HEK293 (cell line): Measurements from ENCODE around the gene RPL36.
A peak's percentile ranks its signal among the peaks of the same experiment; 100 is the strongest.

Experiments
- CTCF ChIA-PET: fragments of 350-600 bp; formaldehyde crosslinking; extraction: SDS; loops from one replicate; lab custom pipeline; 2021; ENCODE audit warnings: antibody characterized with exemption; lab: Yijun Ruan, JAX
- POLR2A ChIA-PET: fragments of 300-600 bp; formaldehyde crosslinking; extraction: SDS; loops from one replicate; lab custom pipeline; 2020; ENCODE audit warnings: antibody characterized with exemption, inconsistent platforms; lab: Yijun Ruan, JAX
- H3K27ac ChIP-seq: fragments of 200-500 bp; sonication (Bioruptor generic); 2 replicates; pipeline ENCODE4 v1.5.1; 2014; ENCODE audit warnings: low read depth, low read length, control low read depth, inconsistent platforms; ENCODE audit errors: extremely low read depth
- H3K36me3 ChIP-seq, 2 experiments: fragments of 200-500 bp in 1 of 2; sonication (Bioruptor generic) in 1 of 2; 1 replicate in 1 of 2; 2 replicates in 1 of 2; pipeline ENCODE4 v1.5.1; 2014 to 2017; ENCODE audit warnings: inconsistent platforms in 2 of 2, low read length in 2 of 2; ENCODE audit not compliant: control insufficient read depth in 2 of 2, insufficient read depth in 1 of 2
- H3K4me1 ChIP-seq: fragments of 200-500 bp; sonication (Bioruptor generic); 2 replicates; pipeline ENCODE4 v1.5.1; 2014; ENCODE audit warnings: mild to moderate bottlenecking, low read length, inconsistent platforms; ENCODE audit not compliant: control insufficient read depth, insufficient read depth
- H3K4me3 ChIP-seq: 2 replicates; pipeline ENCODE4 v1.5.1; 2011; ENCODE audit warnings: low read depth, mild to moderate bottlenecking, control low read depth, low read length, moderate library complexity
- H3K9me3 ChIP-seq: fragments of 200-500 bp; sonication (Bioruptor generic); 2 replicates; pipeline ENCODE4 v1.5.1; 2014; ENCODE audit warnings: low read depth, low read length, inconsistent platforms; ENCODE audit not compliant: control insufficient read depth, insufficient read depth
- EGR2 ChIP-seq: fragments of 450-650 bp; formaldehyde crosslinking; IDR thresholded peaks from 2 replicates; pipeline ENCODE4 v1.5.1; 2016; ENCODE audit warnings: low read depth, missing biosample characterization, missing genetic modification characterization
- KLF1 ChIP-seq: fragments of 450-650 bp; formaldehyde crosslinking; IDR thresholded peaks from 2 replicates; pipeline ENCODE4 v1.5.1; 2016; ENCODE audit warnings: missing biosample characterization, missing genetic modification characterization
- KLF10 ChIP-seq: fragments of 450-650 bp; IDR thresholded peaks from 2 replicates; pipeline ENCODE4 v1.5.1; 2018; ENCODE audit warnings: missing biosample characterization, mild to moderate bottlenecking, missing genetic modification characterization
- PRDM10 ChIP-seq: fragments of 450-650 bp; formaldehyde crosslinking; IDR thresholded peaks from 2 replicates; pipeline ENCODE4 v1.5.1; 2016; ENCODE audit warnings: missing biosample characterization, missing genetic modification characterization
- PRDM2 ChIP-seq: fragments of 450-650 bp; formaldehyde crosslinking; IDR thresholded peaks from 2 replicates; pipeline ENCODE4 v1.5.1; 2016; ENCODE audit warnings: missing biosample characterization, missing genetic modification characterization, borderline replicate concordance
- SCRT1 ChIP-seq: fragments of 450-650 bp; formaldehyde crosslinking; IDR thresholded peaks from 2 replicates; pipeline ENCODE4 v1.5.1; 2016; ENCODE audit warnings: missing biosample characterization, missing genetic modification characterization, borderline replicate concordance
- SCRT2 ChIP-seq: fragments of 450-650 bp; formaldehyde crosslinking; IDR thresholded peaks from 2 replicates; pipeline ENCODE4 v1.5.1; 2016; ENCODE audit warnings: missing biosample characterization, missing genetic modification characterization
- SP7 ChIP-seq: fragments of 450-650 bp; formaldehyde crosslinking; IDR thresholded peaks from 2 replicates; pipeline ENCODE4 v1.5.1; 2016; ENCODE audit warnings: missing biosample characterization, missing genetic modification characterization
- ZBTB7A ChIP-seq: fragments of 450-650 bp; formaldehyde crosslinking; IDR thresholded peaks from 2 replicates; pipeline ENCODE4 v1.5.1; 2016; ENCODE audit warnings: low read depth, missing biosample characterization, missing genetic modification characterization
- ZNF146 ChIP-seq: fragments of 450-650 bp; formaldehyde crosslinking; IDR thresholded peaks from 2 replicates; pipeline ENCODE4 v1.5.1; 2016; ENCODE audit warnings: missing biosample characterization, missing genetic modification characterization
- ZNF18 ChIP-seq: fragments of 450-650 bp; formaldehyde crosslinking; IDR thresholded peaks from 2 replicates; pipeline ENCODE4 v1.5.1; 2016; ENCODE audit warnings: missing biosample characterization, missing genetic modification characterization
- ZNF311 ChIP-seq: fragments of 450-650 bp; formaldehyde crosslinking; IDR thresholded peaks from 2 replicates; pipeline ENCODE4 v1.5.1; 2017; ENCODE audit warnings: missing biosample characterization, missing genetic modification characterization, borderline replicate concordance
- ZNF501 ChIP-seq: fragments of 450-650 bp; formaldehyde crosslinking; IDR thresholded peaks from 2 replicates; pipeline ENCODE4 v1.5.1; 2016; ENCODE audit warnings: missing biosample characterization, missing genetic modification characterization
- ZNF529 ChIP-seq: fragments of 450-650 bp; formaldehyde crosslinking; IDR thresholded peaks from 2 replicates; pipeline ENCODE4 v1.5.1; 2017; ENCODE audit warnings: missing genetic modification characterization, missing biosample characterization; ENCODE audit not compliant: insufficient replicate concordance
- ZNF645 ChIP-seq: fragments of 450-650 bp; formaldehyde crosslinking; IDR thresholded peaks from 2 replicates; pipeline ENCODE4; 2016; ENCODE audit warnings: missing biosample characterization, missing genetic modification characterization
- ZNF76 ChIP-seq: fragments of 450-650 bp; formaldehyde crosslinking; IDR thresholded peaks from 2 replicates; pipeline ENCODE4; 2016; ENCODE audit warnings: low read depth, missing biosample characterization, missing genetic modification characterization, borderline replicate concordance
- ZSCAN30 ChIP-seq: fragments of 450-650 bp; IDR thresholded peaks from 2 replicates; pipeline ENCODE4 v1.5.1; 2018; ENCODE audit warnings: missing biosample characterization, mild to moderate bottlenecking, missing genetic modification characterization, moderate library complexity
- TF ChIP-seq, protein P1 (sequence below): fragments of 450-650 bp; formaldehyde crosslinking; IDR thresholded peaks from 2 replicates; pipeline ENCODE4 v1.5.1; 2017; ENCODE audit warnings: missing biosample characterization, missing genetic modification characterization

RPL36 gene

DNA sequence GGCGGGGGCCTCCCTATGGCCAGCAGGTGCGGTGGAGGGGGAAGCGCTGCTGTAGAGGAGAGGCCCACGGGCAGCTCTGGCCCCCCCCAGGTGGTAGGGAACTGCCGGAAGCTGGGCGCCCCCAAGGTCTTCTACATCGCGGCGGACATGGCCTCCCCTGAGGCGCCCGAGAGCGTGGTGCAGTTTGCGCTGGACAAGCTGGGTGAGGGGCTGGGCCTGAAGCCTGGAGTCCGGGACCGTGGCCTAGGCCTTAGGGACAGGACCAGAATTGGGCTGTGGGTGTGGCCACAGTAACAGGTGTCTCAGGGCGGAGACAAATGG is 3.8 kb upstream of the RPL36 start:
- peaks cover 0 to 11% of the 10 kb centered on the region in 2 experiments; a peak in 2 of 3 replicates for H3K36me3 ChIP-seq
- ChIA-PET POLR2A (interaction anchor here (0.5 to 1.9 kb wide), 8 partner anchors 10 to 64 kb away, joined by 3 to 16 read pairs (median 4); partner anchors contain the start of genes CATSPERD, LONP1, SAFB and SAFB2), CTCF (interaction anchor here (0.7 to 2.2 kb wide), 10 partner anchors 9 to 831 kb away, joined by 3 to 9 read pairs (median 4); no protein-coding TSS in a partner anchor)
- H3K27ac ChIP-seq: no peak overlapping the region
- H3K9me3 ChIP-seq: no peaks in the 10 kb centered on the region
- no peaks in the 10 kb centered on the region for H3K4me1 ChIP-seq
- H3K4me3 ChIP-seq: no peak overlapping the region; the same call in 1 of the 2 replicates
- TF ChIP-seq SCRT2 (tag by site-specific recombination) (peak; percentile 99), KLF1 (tag by site-specific recombination) (peak; percentile 88), ZSCAN30 (tag by site-specific recombination) (no peak), SCRT1 (peak; percentile 93)

DNA sequence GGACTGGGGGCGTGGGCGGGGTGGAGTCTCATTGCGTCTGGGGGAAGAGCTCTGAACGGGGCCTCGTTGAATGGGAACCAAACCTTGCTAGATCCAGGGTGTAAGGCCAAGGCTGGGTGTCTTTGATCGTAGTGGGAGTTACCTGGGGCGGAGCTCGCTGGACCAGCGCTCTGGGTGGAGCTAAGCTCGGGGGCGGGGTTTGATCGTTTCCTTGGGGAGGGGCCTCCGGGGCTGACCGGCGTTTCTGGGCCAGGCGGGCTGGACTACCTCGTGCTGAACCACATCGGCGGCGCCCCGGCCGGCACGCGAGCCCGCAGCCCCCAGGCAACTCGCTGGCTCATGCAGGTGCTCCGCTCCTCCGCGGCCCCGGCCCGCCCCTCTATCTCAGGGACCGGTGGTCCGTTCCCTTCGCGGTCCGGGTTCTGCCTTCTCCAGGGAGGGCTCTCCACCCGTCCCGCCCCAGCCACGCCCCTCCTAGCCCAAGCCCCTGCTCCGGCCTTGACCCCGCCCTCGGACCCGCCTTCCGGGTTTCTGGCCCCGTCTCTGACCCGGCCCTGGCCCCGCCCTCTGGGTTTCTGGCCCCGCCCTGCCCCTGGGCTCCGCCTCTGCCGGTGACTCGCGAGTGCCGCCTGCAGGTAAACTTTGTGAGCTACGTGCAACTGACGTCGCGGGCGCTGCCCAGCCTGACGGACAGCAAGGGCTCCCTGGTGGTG is 3.3 kb upstream of the RPL36 start:
- H3K27ac ChIP-seq: no peak overlapping the region
- CTCF ChIA-PET: interaction anchor here (0.5 to 2.2 kb wide), 20 partner anchors 10 to 1951 kb away, joined by 3 to 12 read pairs (median 3); partner anchors contain the start of gene CATSPERD
- TF ChIP-seq ZNF645 (no peak), SP7 (tag by site-specific recombination) (peak; percentile 73), ZNF311 (tag by site-specific recombination) (no peak), PRDM2 (tag by site-specific recombination) (no peak), ZNF501 (tag by site-specific recombination) (no peak), ZNF529 (tag by site-specific recombination) (no peak), PRDM10 (tag by site-specific recombination) (peak; percentile 95), ZBTB7A (tag by site-specific recombination) (peak; percentile 69; the same call in 1 of the 2 replicates), EGR2 (tag by site-specific recombination) (peak; percentile 8; the same call in 1 of the 2 replicates), KLF10 (tag by site-specific recombination) (peak; percentile 94), ZNF18 (tag by site-specific recombination) (no peak), ZNF76 (peak; percentile 51; the same call in 1 of the 2 replicates), ZNF146 (tag by site-specific recombination) (no peak)
- TF ChIP-seq, protein P1, sequence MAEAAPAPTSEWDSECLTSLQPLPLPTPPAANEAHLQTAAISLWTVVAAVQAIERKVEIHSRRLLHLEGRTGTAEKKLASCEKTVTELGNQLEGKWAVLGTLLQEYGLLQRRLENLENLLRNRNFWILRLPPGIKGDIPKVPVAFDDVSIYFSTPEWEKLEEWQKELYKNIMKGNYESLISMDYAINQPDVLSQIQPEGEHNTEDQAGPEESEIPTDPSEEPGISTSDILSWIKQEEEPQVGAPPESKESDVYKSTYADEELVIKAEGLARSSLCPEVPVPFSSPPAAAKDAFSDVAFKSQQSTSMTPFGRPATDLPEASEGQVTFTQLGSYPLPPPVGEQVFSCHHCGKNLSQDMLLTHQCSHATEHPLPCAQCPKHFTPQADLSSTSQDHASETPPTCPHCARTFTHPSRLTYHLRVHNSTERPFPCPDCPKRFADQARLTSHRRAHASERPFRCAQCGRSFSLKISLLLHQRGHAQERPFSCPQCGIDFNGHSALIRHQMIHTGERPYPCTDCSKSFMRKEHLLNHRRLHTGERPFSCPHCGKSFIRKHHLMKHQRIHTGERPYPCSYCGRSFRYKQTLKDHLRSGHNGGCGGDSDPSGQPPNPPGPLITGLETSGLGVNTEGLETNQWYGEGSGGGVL (tag by site-specific recombination): no peak

More for the DNA sequence above, 3.3 kb upstream of the RPL36 start:
- H3K9me3 ChIP-seq: no peaks in the 10 kb centered on the region
- peak overlapping the region; percentile 58 for H3K4me3 ChIP-seq
- peaks cover 0 to 16% of the 10 kb centered on the region in 2 experiments; a peak in 2 of 3 replicates for H3K36me3 ChIP-seq
- no peaks in the 10 kb centered on the region for H3K4me1 ChIP-seq
- POLR2A ChIA-PET: interaction anchor here (0.5 to 1.9 kb wide), 15 partner anchors 9 to 820 kb away, joined by 3 to 16 read pairs (median 3); partner anchors contain the start of genes CATSPERD, LONP1, PLIN3 and RANBP3
